Measurements from ENCODE around the gene ENOX1. TPM values are rescaled to one million over a fixed set of nuclear protein-coding genes. Genes with fewer than 3 reads are reported as not detected.
"Not testable (repeated sequence)": the region's sequence is repeated elsewhere in the genome, so short reads cannot be mapped to it uniquely, and the experiment has no call there.

ENOX1 gene
- total and polyA plus RNA-seq, 9 donors = 10.1 to 17.5 (median 12.2) TPM

GRCh38 chr13:43422116-43422515, 364.7 kb downstream of the ENOX1 start:
- Histone ChIP-seq H3K4me1 (ENCODE audit: control insufficient read depth, insufficient read depth, low read length) (no peaks in the 10 kb centered on the region), H3K9me3 (replicated peaks; ENCODE audit: control insufficient read depth, low read depth, low read length) (peaks cover 4% of the 10 kb centered on the region), H3K27me3 (ENCODE audit: control insufficient read depth, insufficient read depth, low read length) (no peaks in the 10 kb centered on the region), H3K27ac (ENCODE audit: low read length) (peak overlapping the region; percentile 21), H3K36me3 (ENCODE audit: control insufficient read depth, insufficient read depth, low read length) (no peaks in the 10 kb centered on the region), H3K4me3 (ENCODE audit: low read length) (no peak overlapping the region)
- DNase-seq = peak; percentile 82

DNA sequence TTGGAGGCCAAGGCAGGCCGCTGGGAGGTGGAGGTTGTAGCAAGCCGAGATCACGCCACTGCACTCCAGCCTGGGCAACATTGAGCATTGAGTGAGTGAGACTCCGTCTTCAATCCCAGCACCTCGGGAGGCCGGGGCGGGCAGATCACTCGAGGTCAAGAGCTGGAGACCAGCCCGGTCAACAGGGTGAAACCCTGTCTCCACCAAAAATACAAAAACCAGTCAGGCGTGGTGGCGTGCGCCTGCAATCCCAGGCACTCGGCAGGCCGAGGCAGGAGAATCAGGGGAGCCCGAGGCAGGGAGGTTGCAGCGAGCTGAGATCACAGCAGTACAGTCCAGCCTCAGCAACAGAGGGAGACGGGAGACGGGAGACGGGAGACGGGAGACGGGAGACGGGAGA, 369.9 kb downstream of the ENOX1 start:
- H3K4me3 ChIP-seq (ENCODE audit: low read length); H3K9me3 ChIP-seq (replicated peaks; ENCODE audit: control insufficient read depth, low read depth, low read length); H3K36me3 ChIP-seq (ENCODE audit: control insufficient read depth, insufficient read depth, low read length); H3K27me3 ChIP-seq (ENCODE audit: control insufficient read depth, insufficient read depth, low read length); H3K27ac ChIP-seq (ENCODE audit: low read length); DNase-seq; H3K4me1 ChIP-seq (ENCODE audit: control insufficient read depth, insufficient read depth, low read length): not testable (repeated sequence)
- 100% methylated on average over 9 of the region's 22 CpGs for WGBS (ENCODE audit: insufficient coverage)

GRCh38 chr13:43416408-43416807, 370.4 kb downstream of the ENOX1 start:
- H3K27me3 ChIP-seq (ENCODE audit: control insufficient read depth, insufficient read depth, low read length); H3K36me3 ChIP-seq (ENCODE audit: control insufficient read depth, insufficient read depth, low read length); H3K9me3 ChIP-seq (replicated peaks; ENCODE audit: control insufficient read depth, low read depth, low read length); H3K27ac ChIP-seq (ENCODE audit: low read length); DNase-seq; H3K4me3 ChIP-seq (ENCODE audit: low read length); H3K4me1 ChIP-seq (ENCODE audit: control insufficient read depth, insufficient read depth, low read length): not testable (repeated sequence)
- WGBS (ENCODE audit: insufficient coverage) = 89% methylated on average over 12 of the region's 21 CpGs

DNA sequence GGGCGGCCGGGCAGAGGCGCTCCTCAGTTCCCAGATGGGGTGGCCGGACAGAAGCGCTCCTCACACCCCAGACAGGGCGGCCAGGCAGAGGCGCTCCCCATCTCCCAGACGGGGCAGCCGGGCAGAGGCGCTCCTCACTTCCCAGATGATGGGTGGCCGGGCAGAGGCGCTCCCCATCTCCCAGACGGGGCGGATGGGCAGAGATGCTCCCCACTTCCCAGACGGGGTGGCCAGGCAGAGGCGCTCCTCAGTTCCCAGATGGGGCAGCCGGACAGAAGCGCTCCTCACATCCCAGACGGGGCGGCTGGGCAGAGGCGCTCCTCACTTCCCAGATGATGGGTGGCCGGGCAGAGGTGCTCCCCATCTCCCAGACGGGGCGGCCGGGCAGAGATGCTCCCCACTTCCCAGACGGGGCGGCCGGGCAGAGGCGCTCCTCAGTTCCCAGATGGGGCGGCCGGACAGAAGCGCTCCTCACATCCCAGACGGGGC, 370.8 kb downstream of the ENOX1 start:
- not testable (repeated sequence) for H3K27me3 ChIP-seq (ENCODE audit: control insufficient read depth, insufficient read depth, low read length); H3K9me3 ChIP-seq (replicated peaks; ENCODE audit: control insufficient read depth, low read depth, low read length); H3K4me1 ChIP-seq (ENCODE audit: control insufficient read depth, insufficient read depth, low read length); H3K4me3 ChIP-seq (ENCODE audit: low read length); DNase-seq; H3K36me3 ChIP-seq (ENCODE audit: control insufficient read depth, insufficient read depth, low read length); H3K27ac ChIP-seq (ENCODE audit: low read length)
- 88% methylated on average over 22 of the region's 33 CpGs for WGBS (ENCODE audit: insufficient coverage)

GRCh38 chr13:43414111-43414510, 372.7 kb downstream of the ENOX1 start:
- no peak for DNase-seq
- no peak overlapping the region for H3K4me3 ChIP-seq (ENCODE audit: low read length)
- no peaks in the 10 kb centered on the region for H3K36me3 ChIP-seq (ENCODE audit: control insufficient read depth, insufficient read depth, low read length)
- H3K27me3 ChIP-seq (ENCODE audit: control insufficient read depth, insufficient read depth, low read length) = no peaks in the 10 kb centered on the region
- H3K9me3 ChIP-seq (replicated peaks; ENCODE audit: control insufficient read depth, low read depth, low read length) = peaks cover 2% of the 10 kb centered on the region
- no peak overlapping the region for H3K27ac ChIP-seq (ENCODE audit: low read length)
- no peaks in the 10 kb centered on the region for H3K4me1 ChIP-seq (ENCODE audit: control insufficient read depth, insufficient read depth, low read length)

DNA sequence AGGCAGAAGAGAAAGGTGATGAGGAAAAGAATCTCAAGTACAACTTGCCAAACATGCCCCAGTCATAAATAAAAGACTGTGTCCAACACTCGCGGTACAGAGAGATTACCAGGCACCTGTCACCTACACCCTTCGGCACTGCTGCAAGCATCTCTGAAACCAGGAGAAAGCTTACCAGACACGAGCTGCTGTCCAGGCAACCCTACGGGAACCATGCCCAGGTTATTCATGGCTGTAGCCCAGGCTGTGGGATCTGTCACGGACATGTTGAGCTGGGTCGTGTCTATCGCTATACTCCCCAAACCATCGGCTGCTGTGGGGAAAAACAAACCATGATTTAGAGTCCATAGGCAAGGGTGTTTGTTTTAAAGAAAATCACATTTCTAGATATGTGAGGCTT, 375.0 kb downstream of the ENOX1 start:
- H3K36me3 ChIP-seq (ENCODE audit: control insufficient read depth, insufficient read depth, low read length) = no peaks in the 10 kb centered on the region
- peaks cover 2% of the 10 kb centered on the region for H3K9me3 ChIP-seq (replicated peaks; ENCODE audit: control insufficient read depth, low read depth, low read length)
- WGBS (ENCODE audit: insufficient coverage) = 57% methylated on average over 5 of the region's 9 CpGs
- H3K27me3 ChIP-seq (ENCODE audit: control insufficient read depth, insufficient read depth, low read length) = no peaks in the 10 kb centered on the region
- DNase-seq = peak; percentile 62
- no peak overlapping the region for H3K4me3 ChIP-seq (ENCODE audit: low read length)
- H3K4me1 ChIP-seq (ENCODE audit: control insufficient read depth, insufficient read depth, low read length) = peaks cover 5% of the 10 kb centered on the region
- no peak overlapping the region for H3K27ac ChIP-seq (ENCODE audit: low read length)

DNA sequence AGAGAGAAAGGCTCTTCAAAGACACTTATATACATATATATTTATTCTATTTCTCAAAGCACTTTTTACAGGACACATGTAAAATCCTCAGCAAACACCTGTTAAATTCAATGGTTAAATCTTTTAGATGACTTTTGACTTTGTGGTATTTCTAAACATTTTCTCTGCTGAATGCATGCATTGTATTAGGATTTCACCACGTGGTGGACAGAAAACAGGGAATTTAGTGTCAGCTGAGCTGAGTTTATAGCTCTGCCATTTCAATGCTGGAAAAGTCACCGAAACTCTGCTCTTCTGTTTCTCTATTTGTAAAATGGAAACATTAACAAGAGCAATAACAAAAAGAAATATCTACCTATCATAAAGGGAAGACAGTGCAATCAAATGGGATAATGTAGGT, 375.6 kb downstream of the ENOX1 start:
- H3K27ac ChIP-seq (ENCODE audit: low read length) = no peak overlapping the region
- WGBS (ENCODE audit: insufficient coverage) = no CpG with 5 or more reads among the region's 2 CpGs

GRCh38 chr13:43408274-43408673, 378.5 kb downstream of the ENOX1 start:
- DNase-seq = no peak
- WGBS (ENCODE audit: insufficient coverage) = no CpG with 5 or more reads among the region's 3 CpGs
- H3K9me3 ChIP-seq (replicated peaks; ENCODE audit: control insufficient read depth, low read depth, low read length) = no peaks in the 10 kb centered on the region
- H3K27ac ChIP-seq (ENCODE audit: low read length) = no peak overlapping the region
- no peaks in the 10 kb centered on the region for H3K36me3 ChIP-seq (ENCODE audit: control insufficient read depth, insufficient read depth, low read length)
- no peak overlapping the region for H3K4me3 ChIP-seq (ENCODE audit: low read length)
- H3K27me3 ChIP-seq (ENCODE audit: control insufficient read depth, insufficient read depth, low read length) = no peaks in the 10 kb centered on the region
- peaks cover 6% of the 10 kb centered on the region for H3K4me1 ChIP-seq (ENCODE audit: control insufficient read depth, insufficient read depth, low read length)

More for the DNA sequence above, 375.6 kb downstream of the ENOX1 start:
- Histone ChIP-seq H3K4me1 (ENCODE audit: control insufficient read depth, insufficient read depth, low read length) (peaks cover 6% of the 10 kb centered on the region), H3K4me3 (ENCODE audit: low read length) (no peak overlapping the region), H3K27me3 (ENCODE audit: control insufficient read depth, insufficient read depth, low read length) (no peaks in the 10 kb centered on the region), H3K9me3 (replicated peaks; ENCODE audit: control insufficient read depth, low read depth, low read length) (no peaks in the 10 kb centered on the region), H3K36me3 (ENCODE audit: control insufficient read depth, insufficient read depth, low read length) (no peaks in the 10 kb centered on the region)
- no peak for DNase-seq

- no peak overlapping the region for H3K27ac ChIP-seq (ENCODE audit: low read length)
- H3K4me3 ChIP-seq (ENCODE audit: low read length) = no peak overlapping the region
- H3K36me3 ChIP-seq (ENCODE audit: control insufficient read depth, insufficient read depth, low read length) = no peaks in the 10 kb centered on the region
- peak; percentile 37 for DNase-seq
- H3K27me3 ChIP-seq (ENCODE audit: control insufficient read depth, insufficient read depth, low read length) = no peaks in the 10 kb centered on the region
- peaks cover 6% of the 10 kb centered on the region for H3K4me1 ChIP-seq (ENCODE audit: control insufficient read depth, insufficient read depth, low read length)
- WGBS (ENCODE audit: insufficient coverage) = no CpG with 5 or more reads among the region's 5 CpGs
- H3K9me3 ChIP-seq (replicated peaks; ENCODE audit: control insufficient read depth, low read depth, low read length) = no peaks in the 10 kb centered on the region
Measured at GRCh38 chr13:43407023-43407581, 379.7 kb downstream of the ENOX1 start.

DNA sequence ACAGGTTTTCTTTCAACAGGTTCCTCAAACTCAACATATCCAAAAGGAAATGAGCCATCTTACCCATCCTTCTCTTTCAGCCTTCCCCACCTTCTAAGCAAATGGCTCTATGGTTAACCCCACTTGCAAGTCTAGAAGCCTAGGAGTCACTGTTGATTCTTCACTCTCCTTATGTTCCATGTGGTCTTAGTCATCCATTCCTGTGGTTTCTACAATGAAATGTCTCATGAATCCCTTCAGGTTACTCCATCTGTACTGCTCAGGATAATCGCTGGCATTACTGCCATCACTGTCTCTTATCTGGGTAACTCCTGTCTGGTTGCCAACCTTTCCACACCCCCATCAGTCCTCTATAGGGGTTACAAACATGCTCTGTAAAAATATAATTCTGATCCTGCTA, 381.3 kb downstream of the ENOX1 start:
- Histone ChIP-seq H3K4me1 (ENCODE audit: control insufficient read depth, insufficient read depth, low read length) (peaks cover 10% of the 10 kb centered on the region), H3K9me3 (replicated peaks; ENCODE audit: control insufficient read depth, low read depth, low read length) (no peaks in the 10 kb centered on the region), H3K4me3 (ENCODE audit: low read length) (no peak overlapping the region), H3K27me3 (ENCODE audit: control insufficient read depth, insufficient read depth, low read length) (no peaks in the 10 kb centered on the region), H3K36me3 (ENCODE audit: control insufficient read depth, insufficient read depth, low read length) (no peaks in the 10 kb centered on the region), H3K27ac (ENCODE audit: low read length) (no peak overlapping the region)
- no CpG with 5 or more reads among the region's 1 CpG for WGBS (ENCODE audit: insufficient coverage)
- no peak for DNase-seq

- Histone ChIP-seq H3K27ac (ENCODE audit: low read length) (no peak overlapping the region), H3K4me1 (ENCODE audit: control insufficient read depth, insufficient read depth, low read length) (peaks cover 10% of the 10 kb centered on the region), H3K27me3 (ENCODE audit: control insufficient read depth, insufficient read depth, low read length) (no peaks in the 10 kb centered on the region), H3K9me3 (replicated peaks; ENCODE audit: control insufficient read depth, low read depth, low read length) (no peaks in the 10 kb centered on the region), H3K4me3 (ENCODE audit: low read length) (no peak overlapping the region), H3K36me3 (ENCODE audit: control insufficient read depth, insufficient read depth, low read length) (no peaks in the 10 kb centered on the region)
- no CpG with 5 or more reads among the region's 1 CpG for WGBS (ENCODE audit: insufficient coverage)
- DNase-seq = no peak
Measured at GRCh38 chr13:43402380-43402779, 384.4 kb downstream of the ENOX1 start.

Measured in muscle of leg (tissue), 11 donors.